HEK293 (cell line): Measurements from ENCODE around the gene RHBDD1.

Experiments
- CTCF ChIA-PET: fragments of 350-600 bp; formaldehyde crosslinking; extraction: SDS; loops from one replicate; lab custom pipeline; 2021; ENCODE audit warnings: antibody characterized with exemption; lab: Yijun Ruan, JAX
- POLR2A ChIA-PET: fragments of 300-600 bp; formaldehyde crosslinking; extraction: SDS; loops from one replicate; lab custom pipeline; 2020; ENCODE audit warnings: antibody characterized with exemption, inconsistent platforms; lab: Yijun Ruan, JAX
- H3K27ac ChIP-seq: fragments of 200-500 bp; sonication (Bioruptor generic); 2 replicates; pipeline ENCODE4 v1.5.1; 2014; ENCODE audit warnings: low read depth, low read length, control low read depth, inconsistent platforms; ENCODE audit errors: extremely low read depth
- H3K36me3 ChIP-seq, 2 experiments: fragments of 200-500 bp in 1 of 2; sonication (Bioruptor generic) in 1 of 2; 1 replicate in 1 of 2; 2 replicates in 1 of 2; pipeline ENCODE4 v1.5.1; 2014 to 2017; ENCODE audit warnings: inconsistent platforms in 2 of 2, low read length in 2 of 2; ENCODE audit not compliant: control insufficient read depth in 2 of 2, insufficient read depth in 1 of 2
- H3K4me1 ChIP-seq: fragments of 200-500 bp; sonication (Bioruptor generic); 2 replicates; pipeline ENCODE4 v1.5.1; 2014; ENCODE audit warnings: mild to moderate bottlenecking, low read length, inconsistent platforms; ENCODE audit not compliant: control insufficient read depth, insufficient read depth
- H3K4me3 ChIP-seq: 2 replicates; pipeline ENCODE4 v1.5.1; 2011; ENCODE audit warnings: low read depth, mild to moderate bottlenecking, control low read depth, low read length, moderate library complexity
- H3K9me3 ChIP-seq: fragments of 200-500 bp; sonication (Bioruptor generic); 2 replicates; pipeline ENCODE4 v1.5.1; 2014; ENCODE audit warnings: low read depth, low read length, inconsistent platforms; ENCODE audit not compliant: control insufficient read depth, insufficient read depth
- ATF2 ChIP-seq: fragments of 450-650 bp; formaldehyde crosslinking; IDR thresholded peaks from 2 replicates; pipeline ENCODE4 v1.5.1; 2016; ENCODE audit warnings: missing biosample characterization, missing genetic modification characterization, low read depth
- FEZF1 ChIP-seq: fragments of 450-650 bp; formaldehyde crosslinking; IDR thresholded peaks from 2 replicates; pipeline ENCODE4 v1.5.1; 2016; ENCODE audit warnings: missing biosample characterization, missing genetic modification characterization
- GLI2 ChIP-seq: fragments of 450-650 bp; formaldehyde crosslinking; IDR thresholded peaks from 2 replicates; pipeline ENCODE4; 2017; ENCODE audit warnings: missing biosample characterization, missing genetic modification characterization, low read depth, borderline replicate concordance
- HOXA7 ChIP-seq: sonication (generic); formaldehyde crosslinking; IDR thresholded peaks from 2 replicates; pipeline ENCODE4 v1.8.1; 2022; ENCODE audit warnings: missing genetic modification reagents, borderline replicate concordance
- PRDM6 ChIP-seq: fragments of 450-650 bp; formaldehyde crosslinking; IDR thresholded peaks from 2 replicates; pipeline ENCODE4 v1.5.1; 2017; ENCODE audit warnings: missing biosample characterization, missing genetic modification characterization
- SALL2 ChIP-seq: fragments of 450-650 bp; formaldehyde crosslinking; IDR thresholded peaks from 2 replicates; pipeline ENCODE4 v1.5.0; 2017; ENCODE audit warnings: missing biosample characterization, mild to moderate bottlenecking, missing genetic modification characterization, borderline replicate concordance
- ZBTB7A ChIP-seq: fragments of 450-650 bp; formaldehyde crosslinking; IDR thresholded peaks from 2 replicates; pipeline ENCODE4 v1.5.1; 2016; ENCODE audit warnings: low read depth, missing biosample characterization, missing genetic modification characterization
- ZNF121 ChIP-seq: fragments of 450-650 bp; formaldehyde crosslinking; IDR thresholded peaks from 2 replicates; pipeline ENCODE4 v1.5.1; 2016; ENCODE audit warnings: missing biosample characterization, missing genetic modification characterization
- ZNF202 ChIP-seq: fragments of 450-650 bp; formaldehyde crosslinking; IDR thresholded peaks from 2 replicates; pipeline ENCODE4 v1.5.1; 2016; ENCODE audit warnings: missing biosample characterization, missing genetic modification characterization, borderline replicate concordance
- ZNF274 ChIP-seq, 2 experiments: fragments of 200-500 bp in 1 of 2; fragments of 450-650 bp in 1 of 2; sonication (Bioruptor generic) in 1 of 2; formaldehyde crosslinking in 1 of 2; IDR thresholded peaks; 2 replicates each; pipeline versions ENCODE4 v1.5.1 to v1.6.1; 2014 to 2016; ENCODE audit warnings: borderline replicate concordance in 1 of 2, inconsistent platforms in 1 of 2, low read length in 1 of 2, missing biosample characterization in 1 of 2, missing genetic modification characterization in 1 of 2
- ZNF404 ChIP-seq: fragments of 450-650 bp; formaldehyde crosslinking; IDR thresholded peaks from 2 replicates; pipeline ENCODE4 v1.5.1; 2017; ENCODE audit warnings: missing biosample characterization, missing genetic modification characterization
- ZNF433 ChIP-seq: fragments of 450-650 bp; formaldehyde crosslinking; IDR thresholded peaks from 2 replicates; pipeline ENCODE4 v1.5.1; 2016; ENCODE audit warnings: missing biosample characterization, missing genetic modification characterization, low read depth
- ZNF529 ChIP-seq: fragments of 450-650 bp; formaldehyde crosslinking; IDR thresholded peaks from 2 replicates; pipeline ENCODE4 v1.5.1; 2017; ENCODE audit warnings: missing genetic modification characterization, missing biosample characterization; ENCODE audit not compliant: insufficient replicate concordance
- ZNF544 ChIP-seq: fragments of 450-650 bp; formaldehyde crosslinking; IDR thresholded peaks from 2 replicates; pipeline ENCODE4 v1.5.0; 2017; ENCODE audit warnings: missing biosample characterization, missing genetic modification characterization
- ZNF830 ChIP-seq: fragments of 450-650 bp; IDR thresholded peaks from 2 replicates; pipeline ENCODE4 v1.5.0; 2018; ENCODE audit warnings: missing biosample characterization, missing genetic modification characterization, low read depth, mild to moderate bottlenecking, moderate library complexity

Gene RHBDD1

GRCh38 chr2:226845386-226846116, 9.7 kb downstream of the RHBDD1 start:
- Histone ChIP-seq H3K27ac (no peak overlapping the region), H3K4me1 (no peaks in the 10 kb centered on the region), H3K9me3 (no peaks in the 10 kb centered on the region), H3K4me3 (no peak overlapping the region), H3K36me3 (peaks cover 0 to 10% of the 10 kb centered on the region in 2 experiments; a peak in 1 of 3 replicates)
- no peak for TF ChIP-seq SALL2 (tag by site-specific recombination)
- no peak for TF ChIP-seq PRDM6
- no peak for TF ChIP-seq FEZF1 (tag by site-specific recombination)
- TF ChIP-seq ATF2 (tag by site-specific recombination): 0 out of 2 replicates have a peak, but pooled peaks have one; percentile 8
- ChIA-PET CTCF (interaction anchor here (0.7 kb wide), 1 partner anchor 10 kb away, joined by 3 read pairs; no protein-coding TSS in a partner anchor), POLR2A (no interaction called here)

DNA sequence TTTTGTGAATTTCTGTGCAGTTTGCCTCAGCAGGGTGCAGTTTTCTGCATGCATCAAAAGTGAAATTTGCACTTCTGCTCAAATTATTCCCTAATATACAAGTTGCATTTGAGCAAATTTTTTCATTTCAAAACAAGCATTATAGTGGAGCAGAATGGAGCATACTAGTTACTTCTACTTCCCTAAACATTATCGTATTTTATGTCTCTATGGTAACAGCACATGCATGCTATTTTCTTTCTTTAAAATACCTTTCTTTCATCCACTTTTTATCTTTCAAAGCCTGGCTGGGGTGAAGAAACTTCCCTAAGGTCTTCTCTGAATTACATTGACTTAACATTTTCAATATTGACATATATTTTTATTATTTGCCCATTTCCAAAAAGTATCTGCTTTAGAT, 11.2 kb downstream of the RHBDD1 start:
- Histone ChIP-seq H3K36me3 (peaks cover 0 to 4% of the 10 kb centered on the region in 2 experiments; a peak in 1 of 3 replicates), H3K4me3 (no peak overlapping the region), H3K4me1 (no peaks in the 10 kb centered on the region), H3K27ac (no peak overlapping the region), H3K9me3 (no peaks in the 10 kb centered on the region)
- CTCF ChIA-PET: interaction anchor here (0.9 kb wide), 1 partner anchor 284 kb away, joined by 3 read pairs; no protein-coding TSS in a partner anchor
- POLR2A ChIA-PET: interaction anchor here (0.5 kb wide), 1 partner anchor 15 kb away, joined by 3 read pairs; no protein-coding TSS in a partner anchor
- no peak for TF ChIP-seq ZNF433 (tag by site-specific recombination)
- TF ChIP-seq GLI2 (tag by site-specific recombination): no peak

DNA sequence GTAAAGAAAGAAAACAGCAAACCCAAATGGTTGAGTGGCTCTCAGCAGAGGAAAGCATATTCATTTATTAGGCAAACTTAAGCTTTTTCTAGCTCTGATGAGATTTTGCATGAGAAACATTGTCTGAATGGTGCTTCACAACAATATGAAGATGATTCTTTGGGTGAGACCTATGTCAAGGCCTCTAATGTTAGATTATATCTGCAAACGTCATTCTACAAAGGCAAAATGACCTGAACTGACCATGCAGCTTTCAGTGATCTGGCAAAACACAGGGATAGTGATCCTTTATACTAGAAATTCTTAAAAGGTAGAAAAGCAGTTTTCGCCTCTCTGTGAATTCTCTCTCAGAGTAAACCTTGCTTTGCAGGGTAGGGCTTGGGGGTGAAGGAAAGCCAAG, 11.7 kb downstream of the RHBDD1 start:
- ChIA-PET POLR2A (interaction anchor here (0.5 kb wide), 1 partner anchor 14 kb away, joined by 3 read pairs; no protein-coding TSS in a partner anchor), CTCF (no interaction called here)
- TF ChIP-seq ZNF274 (IDR thresholded peaks at IDR 0.05; ENCODE audit: low read length) (no peak), ZNF274 (tag by site-specific recombination; IDR thresholded peaks at IDR 0.05; ENCODE audit: borderline replicate concordance) (no peak), ZNF404 (tag by site-specific recombination) (no peak), ZNF529 (tag by site-specific recombination) (no peak), ZNF830 (no peak), ZNF544 (tag by site-specific recombination) (no peak), ZNF202 (tag by site-specific recombination) (no peak), HOXA7 (CRISPR knock-in tag) (no peak), ZBTB7A (tag by site-specific recombination) (no peak), ZNF121 (no peak)
- Histone ChIP-seq H3K9me3 (no peaks in the 10 kb centered on the region), H3K4me1 (no peaks in the 10 kb centered on the region), H3K27ac (no peak overlapping the region), H3K4me3 (no peak overlapping the region), H3K36me3 (peaks cover 0 to 4% of the 10 kb centered on the region in 2 experiments; a peak in 1 of 3 replicates)
